Keratinocyte (primary cell): ENCODE data around the gene CDH22. TPM values are rescaled to one million over a fixed set of nuclear protein-coding genes. Genes with fewer than 3 reads are reported as not detected.

Source experiments
- DNase-seq: peaks from one replicate; pipeline ENCODE4 v3.0.0-alpha.2; 2011; ENCODE audit warnings: low read depth, missing footprints, low spot score
- FAIRE-seq: peaks from 2 replicates; lab custom pipeline; 2011; peaks lifted over from hg19 to GRCh38; lab: Jason Lieb, UNC
- H2AFZ ChIP-seq: 2 replicates; pipeline ENCODE4 v1.6.0; 2012; ENCODE audit warnings: low read length, control low read depth, inconsistent platforms; ENCODE audit not compliant: control insufficient read depth
- H3K27ac ChIP-seq: 2 replicates; pipeline ENCODE4 v1.5.1; 2011; ENCODE audit warnings: low read length; ENCODE audit not compliant: control insufficient read depth, insufficient read depth
- H3K27me3 ChIP-seq: 3 replicates; pipeline ENCODE4 v1.6.0; 2011; ENCODE audit warnings: low read length; ENCODE audit not compliant: control insufficient read depth, insufficient read depth; ENCODE audit errors: extremely low read depth
- H3K36me3 ChIP-seq, 2 experiments: 2 replicates in 1 of 2; 3 replicates in 1 of 2; pipeline ENCODE4 v1.5.1; 2011; ENCODE audit warnings: low read length in 2 of 2, mild to moderate bottlenecking in 1 of 2; ENCODE audit not compliant: control insufficient read depth in 2 of 2, insufficient read depth in 2 of 2; ENCODE audit errors: extremely low read depth in 1 of 2
- H3K4me1 ChIP-seq: 3 replicates; pipeline ENCODE4 v1.5.1; 2011; ENCODE audit warnings: low read length; ENCODE audit not compliant: control insufficient read depth, insufficient read depth; ENCODE audit errors: extremely low read depth
- H3K4me2 ChIP-seq: 3 replicates; pipeline ENCODE4 v1.6.0; 2011; ENCODE audit warnings: low read depth, low read length; ENCODE audit not compliant: control insufficient read depth, insufficient read depth; ENCODE audit errors: extremely low read depth
- H3K4me3 ChIP-seq, 3 experiments: fragments of 200-600 bp in 1 of 3; sonication (generic) in 1 of 3; 2 replicates in 2 of 3; 3 replicates in 1 of 3; pipeline ENCODE4 v1.5.1; 2011 to 2016; ENCODE audit warnings: low read length in 3 of 3, mild to moderate bottlenecking in 3 of 3, control low read depth in 2 of 3, inconsistent platforms in 1 of 3, low read depth in 1 of 3, mixed read lengths in 1 of 3, mixed run types in 1 of 3, moderate library complexity in 1 of 3; ENCODE audit not compliant: control insufficient read depth in 2 of 3, insufficient read depth in 2 of 3; ENCODE audit errors: extremely low read depth in 1 of 3
- H3K79me2 ChIP-seq: 2 replicates; pipeline ENCODE4 v1.6.0; 2012; ENCODE audit warnings: low read length; ENCODE audit not compliant: control insufficient read depth, insufficient read depth
- H3K9ac ChIP-seq: 3 replicates; pipeline ENCODE4 v1.6.0; 2011; ENCODE audit warnings: low read length; ENCODE audit not compliant: control insufficient read depth, insufficient read depth; ENCODE audit errors: extremely low read depth
- H3K9me1 ChIP-seq: 3 replicates; pipeline ENCODE4 v1.6.0; 2011; ENCODE audit warnings: low read length; ENCODE audit not compliant: control insufficient read depth, insufficient read depth; ENCODE audit errors: extremely low read depth
- H3K9me3 ChIP-seq: 2 replicates; pipeline ENCODE4 v1.5.1; 2012; ENCODE audit warnings: low read depth, low read length; ENCODE audit not compliant: control insufficient read depth
- H4K20me1 ChIP-seq: 3 replicates; pipeline ENCODE4 v1.6.0; 2011; ENCODE audit warnings: low read length; ENCODE audit not compliant: control insufficient read depth, insufficient read depth; ENCODE audit errors: extremely low read depth
- CTCF ChIP-seq, 3 experiments: IDR thresholded peaks in 1 of 3; conservative IDR thresholded peaks in 1 of 3; optimal IDR thresholded peaks in 1 of 3; 2 replicates in 2 of 3; 3 replicates in 1 of 3; pipeline versions ENCODE3 to v1.5.1; 2011; ENCODE audit warnings: low read length in 3 of 3, mild to moderate bottlenecking in 3 of 3, moderate library complexity in 2 of 3, control low read depth in 1 of 3, inconsistent platforms in 1 of 3; ENCODE audit not compliant: insufficient read depth in 2 of 3; ENCODE audit errors: extremely low read depth in 1 of 3
- EZH2 ChIP-seq: IDR thresholded peaks from one replicate; pipeline ENCODE4 v1.6.1; 2012; ENCODE audit warnings: inconsistent platforms, mild to moderate bottlenecking, low read length, moderate library complexity
- dilution Hi-C: fragments of 300-500 bp; cut with MboI; formaldehyde crosslinking; loops from one replicate; pipeline ENCODE4 v1.7.0; 2020; ENCODE audit warnings: low sequenced_read_pairs; ENCODE audit not compliant: extremely low pct_ligation_motif_present
- polyA plus RNA-seq, 5 experiments: library from polyadenylated mRNA; depleted of rRNA in 3 of 5; stranded (reverse) in 3 of 5; stranded (forward) in 1 of 5; unstranded in 1 of 5; fragments of >200 nt; gene quantifications; 1 replicate in 1 of 5; 2 replicates in 3 of 5; 3 replicates in 1 of 5; pipeline versions ENCODE4 v1.2.1 to v1.2.3, GENCODE V29; 2011 to 2012; ENCODE audit warnings: missing spikeins in 2 of 5, low read depth in 1 of 5, low replicate concordance in 1 of 5

The CDH22 gene
- polyA plus RNA-seq, 1 donor (not counting 4 experiments of a cell fraction or from before 2014, with no cell fraction given) = not detected

- Histone ChIP-seq H2AFZ (no peak overlapping the region), H3K27ac (no peak overlapping the region), H3K4me2 (no peak overlapping the region), H3K9ac (no peak overlapping the region), H3K4me3 (no peak overlapping the region), H3K27me3 (peaks cover 49% of the 10 kb centered on the region), H3K4me1 (peaks cover 18% of the 10 kb centered on the region), H3K79me2 (no peaks in the 10 kb centered on the region), H3K9me3 (no peaks in the 10 kb centered on the region), H3K9me1 (no peaks in the 10 kb centered on the region), H3K36me3 (no peaks in the 10 kb centered on the region), H4K20me1 (peaks cover 5% of the 10 kb centered on the region)
- TF ChIP-seq CTCF (optimal IDR thresholded peaks at IDR 0.05 in 1 of 3, IDR thresholded peaks at IDR 0.05 in 1 of 3, conservative IDR thresholded peaks at IDR 0.05 in 1 of 3; ENCODE audit: extremely low read depth in 1 of 3, insufficient read depth in 2 of 3, low read length in 3 of 3) (no peak), EZH2 (no peak)
- dilution Hi-C loops = no loop called here
- DNase-seq = no peak
- FAIRE-seq = no peak
These were observed 19.3 kb upstream of the CDH22 start for GRCh38 chr20:46327557-46327956.

GRCh38 chr20:46325789-46326188, 17.5 kb upstream of the CDH22 start:
- Histone ChIP-seq H3K36me3 (no peaks in the 10 kb centered on the region), H3K79me2 (no peaks in the 10 kb centered on the region), H4K20me1 (peaks cover 5% of the 10 kb centered on the region), H3K9me3 (no peaks in the 10 kb centered on the region), H3K27me3 (peaks cover 49% of the 10 kb centered on the region), H3K9me1 (no peaks in the 10 kb centered on the region), H2AFZ (no peak overlapping the region), H3K4me3 (no peak overlapping the region), H3K27ac (no peak overlapping the region), H3K4me2 (no peak overlapping the region), H3K4me1 (peaks cover 18% of the 10 kb centered on the region), H3K9ac (no peak overlapping the region)
- no peak for FAIRE-seq
- dilution Hi-C loops = no loop called here
- TF ChIP-seq EZH2 = no peak
- TF ChIP-seq CTCF (optimal IDR thresholded peaks at IDR 0.05 in 1 of 3, IDR thresholded peaks at IDR 0.05 in 1 of 3, conservative IDR thresholded peaks at IDR 0.05 in 1 of 3; ENCODE audit: extremely low read depth in 1 of 3, insufficient read depth in 2 of 3, low read length in 3 of 3) = no peak
- DNase-seq = no peak
